Medulla oblongata (tissue), 1 donor: ENCODE data around the gene CSGALNACT2.
"Not testable (repeated sequence)": the region's sequence is repeated elsewhere in the genome, so short reads cannot be mapped to it uniquely, and the experiment has no call there.

Source experiments
- DNase-seq: peaks from one replicate; pipeline ENCODE4 v3.0.0-alpha.2; 2015; ENCODE audit errors: extremely low spot score

The CSGALNACT2 gene

GRCh38 chr10:43181146-43181545, 42.9 kb downstream of the CSGALNACT2 start:
- DNase-seq: no peak

- not testable (repeated sequence) for DNase-seq
Measured at GRCh38 chr10:43183764-43184163, 45.5 kb downstream of the CSGALNACT2 start.

GRCh38 chr10:43186150-43186549, 47.9 kb downstream of the CSGALNACT2 start:
- DNase-seq: no peak

GRCh38 chr10:43187213-43187612, 49.0 kb downstream of the CSGALNACT2 start:
- DNase-seq: no peak

GRCh38 chr10:43188702-43189101, 50.5 kb downstream of the CSGALNACT2 start:
- DNase-seq: no peak

GRCh38 chr10:43190289-43190688, 52.0 kb downstream of the CSGALNACT2 start:
- no peak for DNase-seq

GRCh38 chr10:43190775-43191174, 52.5 kb downstream of the CSGALNACT2 start:
- DNase-seq: peak; percentile 62

- DNase-seq: no peak
Measured at GRCh38 chr10:43192884-43193283, 54.6 kb downstream of the CSGALNACT2 start.

- no peak for DNase-seq
Measured at GRCh38 chr10:43193496-43194080, 55.3 kb downstream of the CSGALNACT2 start.

GRCh38 chr10:43194266-43194665, 56.0 kb downstream of the CSGALNACT2 start:
- DNase-seq: no peak

- DNase-seq: no peak
Measured at GRCh38 chr10:43194859-43195258, 56.6 kb downstream of the CSGALNACT2 start.

- DNase-seq: no peak
Measured at GRCh38 chr10:43195557-43195956, 57.3 kb downstream of the CSGALNACT2 start.

- no peak for DNase-seq
Measured at GRCh38 chr10:43196131-43196980, 58.1 kb downstream of the CSGALNACT2 start.

GRCh38 chr10:43196981-43197833, 59.0 kb downstream of the CSGALNACT2 start:
- DNase-seq: no peak

GRCh38 chr10:43197834-43198681, 59.8 kb downstream of the CSGALNACT2 start:
- no peak for DNase-seq

- no peak for DNase-seq
Measured at GRCh38 chr10:43198682-43199005, 60.4 kb downstream of the CSGALNACT2 start.

- no peak for DNase-seq
Measured at GRCh38 chr10:43199088-43199683, 60.9 kb downstream of the CSGALNACT2 start.

GRCh38 chr10:43199684-43200537, 61.7 kb downstream of the CSGALNACT2 start:
- no peak for DNase-seq

- no peak for DNase-seq
Measured at GRCh38 chr10:43200538-43201390, 62.5 kb downstream of the CSGALNACT2 start.
